Stimulated activated CD4-positive, alpha-beta T cell treated with anti-CD3 and anti-CD28 coated beads, Interleukin-2, amount 100 ng/mL, for 24 hours (primary cell): Measurements from ENCODE around the gene ZBTB8B.
"Not testable (repeated sequence)": the region's sequence is repeated elsewhere in the genome, so short reads cannot be mapped to it uniquely, and the experiment has no call there.

Experiments used
- DNase-seq, 2 donors: peaks; one replicate each; pipeline ENCODE4 v3.0.0-alpha.2; 2020

Gene ZBTB8B

DNA sequence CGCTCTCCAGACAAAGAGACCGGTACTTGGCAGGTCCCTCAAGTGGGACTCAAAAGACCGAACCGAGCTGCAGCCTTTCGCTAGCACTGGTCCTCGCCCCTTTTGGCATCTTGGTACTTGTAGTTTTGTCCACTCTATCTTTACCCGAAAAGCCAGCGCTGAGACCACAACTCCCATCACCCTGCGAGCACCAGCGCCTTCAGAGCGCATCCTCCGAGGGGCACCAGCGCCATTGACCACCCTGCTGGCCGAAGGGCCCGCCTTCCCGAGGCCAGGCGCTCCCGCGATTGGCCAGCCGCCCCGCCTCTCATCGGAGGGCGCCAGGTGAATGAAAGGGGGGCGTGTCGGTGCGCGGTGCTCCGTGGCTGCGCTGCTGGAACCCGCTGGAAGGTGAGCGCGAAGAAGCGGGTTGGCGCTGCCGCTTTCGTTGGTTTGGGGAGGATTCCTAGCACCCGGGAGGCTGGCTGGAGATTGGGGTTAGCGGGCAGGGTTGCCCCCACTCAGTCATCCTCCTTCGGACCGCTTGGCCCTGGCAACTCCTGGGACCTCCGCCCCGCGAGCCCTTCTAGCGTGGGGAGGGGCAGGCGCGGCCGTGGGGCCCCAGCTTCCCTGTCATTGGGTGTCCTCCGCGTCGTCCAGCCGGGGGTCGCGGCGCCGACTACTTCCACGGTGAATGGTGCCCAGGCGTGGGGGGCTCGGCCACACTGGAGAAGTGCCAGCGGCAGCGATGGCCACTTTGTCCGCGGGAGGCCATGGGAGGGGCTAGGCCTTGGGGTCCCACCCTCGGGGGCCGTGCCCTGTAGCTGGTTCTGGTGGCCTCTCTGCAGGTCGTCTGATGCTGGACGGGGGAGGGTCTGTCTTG lies at the start of gene ZBTB8B:
TSS of gene ZBTB8B (plus strand) at position 357 of the 862 bp plus-strand sequence. CDS start 5,553 bp downstream, outside the sequence.
- DNase-seq = peak; percentile 49 to 63

DNA sequence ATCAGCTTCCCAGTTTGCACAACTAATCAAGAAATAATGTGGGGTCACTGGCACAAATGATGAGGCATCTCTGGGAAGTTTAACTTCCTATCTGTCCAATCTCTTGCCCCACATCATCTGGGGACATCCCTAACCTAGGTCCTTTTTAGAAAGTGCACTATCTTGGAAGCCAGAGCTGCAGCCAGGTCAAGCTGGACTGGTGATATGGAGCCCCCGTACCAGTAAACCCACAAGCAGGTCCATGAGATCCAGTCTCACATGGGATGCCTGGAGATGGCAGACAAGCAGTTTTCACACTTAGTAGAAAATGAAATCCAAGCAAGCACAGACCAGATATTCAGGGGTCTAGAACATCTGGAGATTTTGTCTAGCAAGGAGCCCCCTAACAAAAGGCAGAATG lies 43.1 kb upstream of the ZBTB8B start:
- DNase-seq = no peak

DNA sequence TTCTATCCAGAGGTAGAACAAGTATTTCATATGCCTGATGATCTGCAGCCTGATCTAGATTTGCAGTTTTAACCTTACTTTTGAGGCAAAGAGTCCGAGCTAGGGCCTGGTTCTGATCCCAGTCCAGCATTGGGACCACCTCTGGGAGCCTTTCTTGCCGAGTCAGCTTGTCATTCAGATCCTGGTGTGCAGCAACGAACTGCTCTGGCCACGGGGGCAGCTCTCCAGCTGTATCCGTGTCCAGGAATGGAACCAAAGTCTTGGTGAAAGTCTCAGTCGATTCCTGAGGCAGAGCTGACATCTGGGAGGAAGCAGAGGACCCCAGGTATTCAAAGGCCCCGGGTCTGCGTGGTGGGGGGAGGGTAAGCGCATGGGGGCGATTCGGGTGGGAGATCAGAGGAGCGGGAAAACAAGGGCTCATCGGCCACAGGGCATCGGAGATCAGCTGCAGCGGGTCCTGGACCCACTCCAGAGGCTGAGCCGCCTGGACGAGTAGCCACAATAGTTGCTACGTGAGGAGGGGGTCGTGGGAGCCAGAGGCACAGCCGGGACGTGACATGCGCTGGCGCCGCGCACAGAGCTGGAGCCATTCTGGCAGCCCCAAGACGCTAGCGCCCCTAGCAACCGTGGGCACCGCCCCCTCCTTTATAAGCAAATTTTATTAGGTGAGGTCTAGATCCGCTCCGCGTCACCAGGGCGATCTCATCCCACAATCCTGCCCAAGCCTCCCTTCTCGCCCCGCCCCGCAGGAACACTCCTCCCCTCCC lies 38.2 kb upstream of the ZBTB8B start:
- DNase-seq = no peak

DNA sequence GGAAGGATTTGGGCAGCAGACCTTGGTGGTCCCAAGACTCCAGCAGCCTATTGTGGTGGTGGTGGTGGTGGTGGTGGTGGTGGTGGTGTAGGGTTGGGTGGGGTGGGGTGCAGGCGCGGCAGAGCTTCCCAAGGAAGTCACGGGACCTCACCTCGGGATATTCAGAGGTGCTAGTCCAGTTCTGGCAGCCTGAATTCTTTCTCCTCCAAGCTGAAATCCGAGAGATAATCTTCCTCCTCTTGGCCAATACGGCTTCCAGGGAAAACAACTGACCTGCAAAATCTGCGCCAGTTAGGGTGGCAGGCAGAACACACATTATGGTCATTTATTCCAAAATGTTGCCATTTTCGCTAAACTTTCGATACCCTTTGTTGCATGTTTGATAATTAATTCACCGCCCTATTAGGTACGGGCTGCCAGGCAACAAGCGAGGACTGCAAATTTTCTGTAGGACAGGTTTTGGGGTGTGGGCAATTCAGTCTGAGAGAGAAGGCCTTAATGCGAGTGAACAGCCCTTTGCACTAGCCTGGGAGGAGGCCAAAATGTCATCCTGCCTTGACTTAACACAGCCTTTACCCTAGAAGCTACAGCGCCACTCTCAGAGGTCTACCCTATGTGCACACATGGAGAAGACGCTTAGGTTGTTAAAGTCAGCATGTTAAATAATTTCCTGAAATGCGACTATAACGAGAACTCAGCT lies 37.5 kb upstream of the ZBTB8B start:
- DNase-seq = no peak

DNA sequence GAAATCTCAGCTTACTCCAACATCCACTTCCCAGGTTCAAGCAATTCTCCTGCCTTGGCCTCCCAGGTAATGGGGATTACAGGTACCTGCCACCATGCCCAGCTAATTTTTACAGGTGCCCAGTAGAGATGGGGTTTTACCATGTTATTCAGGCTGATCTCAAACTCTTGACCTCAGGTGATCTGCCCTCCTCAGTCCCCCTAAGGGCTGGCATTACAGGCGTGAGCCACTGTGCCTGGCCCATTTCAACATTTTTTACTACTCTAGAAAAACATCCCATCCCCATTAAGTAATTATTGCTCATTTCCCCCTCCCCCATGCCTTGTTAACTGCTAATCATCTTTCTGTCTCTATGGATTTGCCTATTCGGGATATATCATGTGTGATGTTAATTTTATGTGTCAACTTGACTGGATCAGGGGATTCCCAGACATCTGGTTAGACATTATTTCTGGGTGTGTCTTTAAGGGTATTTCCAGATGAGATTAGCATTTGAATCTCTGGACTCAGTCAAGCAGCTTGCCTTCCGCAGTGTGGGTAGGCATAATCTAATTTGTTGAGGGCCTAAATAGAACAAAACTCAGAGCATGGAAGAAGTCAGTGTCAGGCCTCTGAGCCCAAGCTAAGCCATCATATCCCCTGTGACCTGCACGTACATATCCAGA lies 33.0 kb upstream of the ZBTB8B start:
- DNase-seq = no peak

DNA sequence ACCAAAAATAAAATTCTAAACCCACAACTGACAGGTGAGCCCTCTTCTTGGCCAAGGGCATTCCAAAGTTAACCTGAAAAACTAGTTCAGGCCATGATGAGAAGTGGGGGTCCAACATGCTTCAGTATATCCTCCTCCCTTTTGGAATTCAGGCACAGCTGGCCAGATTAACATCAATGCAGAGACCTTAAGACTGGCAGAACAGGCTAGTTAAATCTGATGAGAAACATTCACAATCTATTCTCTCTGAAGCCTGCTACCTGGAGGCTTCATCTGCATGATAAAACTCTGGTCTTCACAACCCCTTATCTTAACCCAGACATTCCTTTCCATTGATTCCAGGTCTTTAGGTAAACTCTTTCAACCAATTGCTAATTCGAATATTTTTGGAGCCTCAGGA lies 26.7 kb upstream of the ZBTB8B start:
- no peak for DNase-seq

DNA sequence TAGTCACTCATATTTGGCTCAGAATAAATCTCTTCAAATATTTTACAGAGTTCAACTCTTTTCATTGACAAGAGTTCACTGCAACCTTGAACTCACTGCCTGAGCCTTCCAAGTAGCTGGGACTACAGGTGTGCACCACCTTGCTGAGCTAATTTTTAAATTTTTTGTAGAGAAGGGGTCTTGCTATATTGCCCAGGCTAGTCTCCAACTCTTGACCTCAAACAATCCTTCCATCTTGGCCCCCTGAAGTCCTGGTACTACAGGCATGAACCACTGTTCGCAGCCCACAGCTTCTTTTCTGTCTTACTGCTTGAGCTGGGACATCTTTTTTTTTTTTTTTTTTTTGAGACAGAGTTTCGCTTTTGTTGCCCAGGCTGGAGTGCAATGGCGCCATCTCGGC lies 26.1 kb upstream of the ZBTB8B start:
- DNase-seq = not testable (repeated sequence)

DNA sequence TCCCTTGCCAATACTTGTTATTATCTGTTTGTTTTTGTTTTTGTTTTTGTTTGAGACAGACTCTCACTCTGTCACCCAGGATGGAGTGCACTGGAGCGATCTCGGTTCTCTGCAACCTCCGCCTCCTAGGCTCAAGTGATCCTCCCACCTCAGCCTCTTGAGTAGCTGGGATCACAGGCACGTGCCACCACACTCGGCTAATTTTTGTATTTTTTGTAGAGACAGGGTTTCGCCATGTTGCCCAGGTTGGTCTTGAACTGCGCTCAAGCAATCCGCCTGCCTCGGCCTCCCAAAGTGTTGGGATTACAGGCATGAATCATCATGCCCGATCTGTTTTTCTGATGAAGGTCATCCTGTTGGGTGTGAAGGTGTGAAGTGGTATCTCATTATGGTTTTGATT lies 23.4 kb upstream of the ZBTB8B start:
- DNase-seq = not testable (repeated sequence)

DNA sequence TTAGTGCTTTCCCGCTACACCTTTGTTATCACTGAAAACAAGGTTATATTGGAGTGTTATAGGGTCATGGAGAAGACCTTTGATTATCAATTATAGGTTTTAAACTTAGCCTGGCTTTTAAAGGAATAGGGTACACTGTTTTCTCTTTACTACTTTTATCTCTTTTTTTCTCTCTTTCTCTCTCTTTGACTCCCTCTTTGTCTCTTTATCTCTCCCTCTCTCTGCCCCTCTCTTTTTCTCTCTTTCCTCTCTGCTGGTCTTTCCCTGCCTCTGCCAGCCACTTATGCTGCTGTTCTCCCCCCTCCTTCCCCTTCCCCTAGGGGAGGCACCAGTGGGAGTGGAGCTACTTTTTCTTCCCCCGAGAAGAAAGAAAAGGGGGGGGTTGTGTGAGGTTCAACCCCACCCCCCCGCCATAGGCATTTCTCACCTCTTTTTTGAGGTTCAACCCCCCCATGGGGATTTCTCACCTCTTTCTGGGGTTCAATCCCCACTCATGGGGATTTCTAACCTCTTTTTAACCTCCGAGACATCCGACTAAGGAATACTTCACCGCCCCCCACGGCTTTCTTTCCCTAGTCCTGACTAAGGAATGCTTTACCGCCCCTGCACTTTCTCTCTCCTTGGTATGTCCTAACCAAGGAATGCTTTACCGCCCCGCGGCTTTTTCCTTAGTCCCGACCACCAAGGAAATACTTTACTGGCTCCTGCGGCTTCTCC lies 17.2 kb upstream of the ZBTB8B start:
- DNase-seq = no peak

DNA sequence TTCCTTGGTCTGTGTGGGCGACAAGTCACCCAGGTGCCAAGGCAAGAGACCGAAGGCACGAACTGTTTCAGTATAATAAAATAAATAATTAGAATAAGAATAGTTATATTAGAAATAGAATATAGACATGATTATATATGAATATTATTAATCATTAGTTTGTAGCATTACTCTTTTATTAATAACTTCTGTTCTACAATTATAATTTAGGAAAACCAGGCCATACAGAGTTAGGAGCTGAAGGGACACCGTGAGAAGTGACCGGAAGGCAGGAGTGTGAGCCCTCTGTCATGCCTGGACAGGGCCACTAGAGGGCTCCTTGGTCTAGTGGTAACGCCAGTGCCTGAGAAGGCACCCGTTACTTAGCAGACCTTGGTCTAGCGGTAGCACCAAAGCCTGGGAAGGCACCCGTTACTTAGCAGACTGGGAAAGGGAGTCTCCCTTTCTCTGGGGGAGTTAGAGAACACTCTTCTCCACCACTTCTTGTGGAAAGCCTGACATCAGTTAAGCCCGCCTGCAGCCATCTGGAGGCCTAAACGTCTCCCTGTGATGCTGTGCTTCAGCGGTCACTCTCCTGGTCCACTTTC lies 16.6 kb upstream of the ZBTB8B start:
- peak; percentile 46 to 61 for DNase-seq

DNA sequence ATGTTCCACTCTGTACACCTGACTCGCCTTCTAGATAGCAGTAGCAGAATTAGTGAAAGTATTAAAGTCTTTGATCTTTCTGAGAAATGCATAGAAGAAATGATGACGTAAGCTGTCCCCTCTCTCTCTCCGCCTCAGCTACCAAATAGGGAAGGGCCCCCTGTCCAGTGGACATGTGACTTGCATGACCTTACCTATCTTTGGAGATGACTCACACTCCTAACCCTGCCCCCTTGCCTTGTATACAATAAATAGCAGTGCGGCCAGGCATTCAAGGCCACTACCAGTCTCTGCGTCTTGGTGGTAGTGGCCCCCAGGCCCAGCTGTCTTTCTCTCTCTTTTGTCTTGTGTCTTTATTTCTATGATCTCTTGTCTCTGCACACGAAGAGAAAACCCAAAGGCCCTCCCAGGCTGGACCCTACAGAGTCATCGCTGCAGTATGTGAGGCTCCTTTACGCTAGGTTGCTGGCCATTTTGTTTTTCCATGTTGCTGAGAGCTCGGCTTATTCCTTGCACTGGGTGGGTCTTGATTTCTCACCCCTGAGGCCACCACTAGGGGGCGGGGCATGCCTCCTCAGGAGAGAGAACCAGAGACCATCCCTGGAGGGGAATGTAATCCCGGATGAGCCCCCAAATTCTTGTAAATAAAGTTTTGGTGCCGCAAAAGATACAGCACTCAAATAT lies 16.0 kb upstream of the ZBTB8B start:
- peak in 1 of 2 donors; percentile 25 for DNase-seq

DNA sequence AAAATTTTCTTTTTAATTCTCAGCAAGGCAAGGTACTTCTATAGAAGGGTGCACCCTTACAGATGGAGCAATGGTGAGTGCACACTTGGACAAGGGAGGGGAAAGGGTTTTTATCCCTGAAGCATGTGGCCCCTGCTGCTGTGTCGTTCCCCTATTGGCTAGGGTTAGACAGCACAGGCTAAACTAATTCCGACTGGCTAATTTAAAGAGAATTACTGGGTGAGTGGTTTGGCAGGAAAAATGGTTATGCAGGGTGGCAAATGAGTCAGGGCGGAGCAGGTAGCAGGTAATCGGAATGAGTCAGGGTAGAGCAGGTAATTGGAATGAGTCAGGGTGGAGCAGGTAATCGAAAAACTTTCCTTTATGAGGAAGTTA lies 15.4 kb upstream of the ZBTB8B start:
- not testable (repeated sequence) for DNase-seq

DNA sequence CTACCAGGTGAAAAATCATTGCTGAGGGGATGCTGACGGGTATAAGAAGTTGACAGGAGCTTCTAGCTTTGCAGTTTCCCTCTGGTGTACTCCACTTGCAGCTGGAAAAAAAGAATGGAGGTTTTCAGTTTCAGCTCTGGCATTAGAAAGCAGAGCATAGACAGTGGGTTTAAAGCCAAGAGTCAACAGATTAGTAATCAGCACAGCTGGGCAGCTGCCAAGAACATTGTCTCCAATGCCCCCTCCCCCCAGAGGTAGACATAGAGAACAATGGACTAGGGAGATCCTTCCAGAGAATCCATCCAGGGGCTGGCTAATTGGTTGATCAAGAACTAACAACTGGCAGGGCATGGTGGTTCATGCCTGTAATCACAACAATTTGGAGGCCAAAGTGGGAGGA lies 10.1 kb upstream of the ZBTB8B start:
- DNase-seq = no peak

DNA sequence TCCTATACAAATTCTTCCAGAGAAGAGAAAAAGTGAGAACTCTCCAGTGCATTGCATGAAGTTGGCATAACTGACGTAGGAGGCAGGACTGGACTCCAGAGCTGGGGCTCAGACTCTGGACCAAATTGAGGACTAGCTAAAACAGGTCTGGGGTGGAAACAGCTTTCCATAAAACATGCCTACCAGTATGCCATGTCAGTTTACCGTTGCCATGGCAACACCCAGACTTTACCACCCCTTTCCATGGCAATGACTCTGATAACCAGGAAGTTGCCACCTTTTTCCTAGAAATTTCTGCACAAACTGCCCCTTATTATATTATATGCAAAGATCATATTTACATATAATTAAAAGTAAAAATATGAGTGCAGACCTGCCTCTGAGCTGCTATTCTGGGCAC lies 8.9 kb upstream of the ZBTB8B start:
- no peak for DNase-seq

DNA sequence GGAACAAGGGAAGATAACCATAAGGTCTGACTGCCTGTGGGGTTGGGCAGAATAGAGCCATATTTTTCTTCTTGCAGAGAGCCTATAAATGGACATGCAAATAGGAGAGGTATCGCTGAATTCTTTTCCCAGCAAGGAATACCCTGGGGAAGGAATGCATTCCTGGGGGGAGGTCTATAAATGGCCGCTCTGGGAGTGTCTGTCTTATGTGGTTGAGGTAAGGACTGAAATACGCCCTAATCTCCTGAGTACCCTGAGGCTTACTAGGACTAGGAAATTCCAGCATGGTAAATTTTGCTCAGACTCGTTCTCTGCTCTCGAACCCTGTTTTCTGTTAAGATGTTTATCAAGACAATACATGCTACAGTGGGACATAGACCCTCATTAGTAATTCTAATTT lies 6.1 kb upstream of the ZBTB8B start:
- not testable (repeated sequence) for DNase-seq

DNA sequence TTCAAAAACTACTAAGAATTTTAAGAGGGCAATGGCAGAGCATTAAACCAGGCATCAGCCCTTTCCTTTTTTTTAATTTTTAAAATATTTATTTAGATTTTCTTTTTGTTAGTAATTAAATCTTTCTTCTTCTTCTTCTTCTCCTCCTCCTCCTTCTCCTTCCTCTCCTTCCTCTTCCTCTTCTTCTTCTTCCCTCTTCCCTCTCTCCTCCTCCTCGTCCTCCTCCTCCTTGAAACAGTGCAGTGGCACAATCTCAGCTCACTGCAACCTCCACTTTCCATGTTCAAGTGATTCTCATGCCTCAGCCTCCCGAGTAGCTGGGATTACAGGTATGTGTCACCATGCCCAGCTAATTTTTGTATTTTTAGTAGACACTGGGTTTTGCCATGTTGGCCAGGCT lies 1.9 kb upstream of the ZBTB8B start:
- not testable (repeated sequence) for DNase-seq

DNA sequence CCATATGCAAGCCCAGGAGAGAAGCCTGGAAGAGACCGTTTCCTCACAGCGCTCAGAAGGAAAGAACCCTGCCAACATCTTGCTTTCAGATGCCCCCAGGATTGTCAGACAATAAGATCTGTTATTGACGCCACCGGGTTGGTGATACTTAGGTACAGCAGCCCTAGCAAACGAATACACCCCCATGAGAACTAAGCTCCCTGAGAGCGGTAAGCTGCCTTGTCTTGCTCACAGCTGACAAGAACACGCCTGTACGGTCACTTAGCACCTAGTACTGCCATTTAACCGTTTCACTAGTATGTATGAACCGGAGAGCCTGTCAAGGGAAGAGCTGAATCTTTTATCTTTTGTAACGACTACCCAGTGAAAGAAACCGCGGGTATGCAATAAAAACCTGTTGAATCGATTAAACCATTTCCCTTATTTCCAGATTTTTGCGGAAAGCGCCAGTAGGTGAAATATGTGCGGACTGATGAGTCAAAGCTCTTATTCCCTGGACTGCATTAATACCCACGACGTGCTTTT lies 619 bp upstream of the ZBTB8B start:
- no peak for DNase-seq

DNA sequence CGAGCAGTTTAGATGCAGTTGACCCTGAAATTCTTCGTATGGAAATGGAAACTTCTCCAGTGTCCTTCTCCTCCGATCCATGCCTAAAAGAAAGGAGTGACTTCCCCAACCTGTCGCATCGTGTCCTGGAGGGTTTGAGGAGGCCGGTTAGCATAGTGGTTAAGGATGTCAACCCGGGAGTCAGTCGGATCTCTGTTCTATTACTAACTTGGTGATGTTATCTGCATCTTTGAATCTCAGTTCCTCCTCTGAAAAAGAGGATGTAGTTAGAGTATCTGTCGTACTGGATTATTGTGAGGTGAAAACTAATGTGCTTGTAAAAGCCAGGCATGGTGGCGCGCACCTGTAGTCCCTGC lies 684 bp downstream of the ZBTB8B start:
- no peak for DNase-seq

DNA sequence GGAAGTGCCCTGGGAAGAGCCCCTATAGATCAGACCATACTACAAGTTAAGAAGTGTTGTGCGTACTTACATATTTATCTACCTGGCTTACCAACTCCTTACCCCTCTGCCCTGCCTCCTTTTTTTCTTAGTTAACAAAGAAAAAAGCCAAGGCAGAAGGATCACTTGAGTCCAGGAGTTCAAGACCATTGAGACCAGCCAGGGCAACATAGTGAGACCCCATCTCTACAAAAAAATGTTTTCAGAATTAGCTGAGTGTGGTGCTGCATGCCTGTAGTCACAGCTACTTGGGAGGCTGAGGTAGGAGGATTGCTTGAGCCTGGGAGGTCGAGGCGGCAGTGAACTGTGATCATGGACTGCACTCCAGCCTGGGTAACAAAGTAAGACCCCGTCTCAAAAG lies 1.9 kb downstream of the ZBTB8B start:
- DNase-seq = no peak

DNA sequence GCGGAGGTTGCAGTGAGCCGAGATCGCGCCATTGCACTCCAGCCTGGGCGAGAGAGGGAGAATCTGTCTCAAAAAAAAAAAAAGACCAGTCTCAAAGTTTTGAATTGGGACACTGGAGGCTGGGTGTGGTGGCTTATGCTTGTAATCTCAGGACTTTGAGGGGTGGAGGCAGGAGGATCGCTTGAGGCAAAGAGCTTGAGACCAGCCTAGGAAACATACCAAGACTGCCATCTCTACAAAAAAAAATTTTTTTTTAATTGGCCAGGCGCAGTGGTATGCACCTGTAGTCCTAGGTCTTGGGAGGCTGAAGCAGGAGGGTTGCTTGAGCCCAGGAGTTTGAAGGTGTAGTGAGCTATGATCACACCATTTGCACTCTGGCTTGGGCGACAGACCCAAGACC lies 3.9 kb downstream of the ZBTB8B start:
- DNase-seq = no peak

DNA sequence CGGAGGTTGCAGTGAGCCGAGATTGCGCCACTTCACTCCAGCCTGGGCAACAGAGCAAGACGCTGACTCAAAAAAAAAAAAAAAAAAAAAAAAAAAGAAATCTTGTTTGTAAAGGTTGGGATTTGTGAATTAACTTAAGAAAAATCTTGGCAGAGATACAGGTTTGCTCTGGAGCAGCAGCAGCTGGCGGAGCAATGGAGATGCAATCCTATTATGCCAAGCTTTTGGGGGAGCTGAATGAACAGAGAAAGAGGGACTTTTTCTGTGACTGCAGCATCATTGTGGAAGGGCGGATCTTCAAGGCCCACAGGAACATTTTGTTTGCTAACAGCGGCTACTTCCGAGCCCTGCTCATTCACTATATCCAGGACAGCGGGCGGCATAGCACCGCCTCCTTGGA lies 5.6 kb downstream of the ZBTB8B start:
- DNase-seq = no peak
